ENCODE results near the gene DECR2. TPM values are rescaled to one million over a fixed set of nuclear protein-coding genes. Genes with fewer than 3 reads are reported as not detected.

DECR2 gene
- total and polyA plus RNA-seq, 2 of the 13 experiments (the other 11 are each of a cell fraction or from before 2014, with no cell fraction given), result 36.3 to 44.6 TPM

- TF ChIP-seq ZNF281 (CRISPR knock-in tag; IDR thresholded peaks at IDR 0.05; ENCODE audit: borderline replicate concordance) (peak; percentile 77), ZBTB7B (CRISPR knock-in tag; IDR thresholded peaks at IDR 0.05) (peak; percentile 88), BCL3 (CRISPR knock-in tag; IDR thresholded peaks at IDR 0.05) (0 out of 2 replicates have a peak, but pooled peaks have one; percentile 45), SOX6 (IDR thresholded peaks at IDR 0.05) (no peak), SOX6 (CRISPR knock-in tag; IDR thresholded peaks at IDR 0.05) (peak; percentile 89), ZNF552 (CRISPR knock-in tag; IDR thresholded peaks at IDR 0.05; ENCODE audit: borderline replicate concordance) (no peak), KMT2A (CRISPR knock-in tag; IDR thresholded peaks at IDR 0.05) (no peak), ZBTB3 (CRISPR knock-in tag; IDR thresholded peaks at IDR 0.05; ENCODE audit: borderline replicate concordance, low read depth) (no peak), ZBTB34 (CRISPR knock-in tag; IDR thresholded peaks at IDR 0.05) (no peak; the same call in 1 of the 2 replicates), FIP1L1 (IDR thresholded peaks at IDR 0.05; ENCODE audit: borderline replicate concordance, insufficient read depth, low read depth, low read length) (no peak), SALL1 (CRISPR knock-in tag; IDR thresholded peaks at IDR 0.05) (peak; percentile 90), GATAD1 (CRISPR knock-in tag; IDR thresholded peaks at IDR 0.05) (peak; percentile 45; the same call in 1 of the 2 replicates), SATB2 (CRISPR knock-in tag; IDR thresholded peaks at IDR 0.05) (no peak), ZNF746 (CRISPR knock-in tag; IDR thresholded peaks at IDR 0.05) (peak; percentile 76), KLF9 (CRISPR knock-in tag; IDR thresholded peaks at IDR 0.05; ENCODE audit: low read depth) (no peak)
- TF ChIP-seq, protein P1, sequence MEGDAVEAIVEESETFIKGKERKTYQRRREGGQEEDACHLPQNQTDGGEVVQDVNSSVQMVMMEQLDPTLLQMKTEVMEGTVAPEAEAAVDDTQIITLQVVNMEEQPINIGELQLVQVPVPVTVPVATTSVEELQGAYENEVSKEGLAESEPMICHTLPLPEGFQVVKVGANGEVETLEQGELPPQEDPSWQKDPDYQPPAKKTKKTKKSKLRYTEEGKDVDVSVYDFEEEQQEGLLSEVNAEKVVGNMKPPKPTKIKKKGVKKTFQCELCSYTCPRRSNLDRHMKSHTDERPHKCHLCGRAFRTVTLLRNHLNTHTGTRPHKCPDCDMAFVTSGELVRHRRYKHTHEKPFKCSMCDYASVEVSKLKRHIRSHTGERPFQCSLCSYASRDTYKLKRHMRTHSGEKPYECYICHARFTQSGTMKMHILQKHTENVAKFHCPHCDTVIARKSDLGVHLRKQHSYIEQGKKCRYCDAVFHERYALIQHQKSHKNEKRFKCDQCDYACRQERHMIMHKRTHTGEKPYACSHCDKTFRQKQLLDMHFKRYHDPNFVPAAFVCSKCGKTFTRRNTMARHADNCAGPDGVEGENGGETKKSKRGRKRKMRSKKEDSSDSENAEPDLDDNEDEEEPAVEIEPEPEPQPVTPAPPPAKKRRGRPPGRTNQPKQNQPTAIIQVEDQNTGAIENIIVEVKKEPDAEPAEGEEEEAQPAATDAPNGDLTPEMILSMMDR (CRISPR knock-in tag; IDR thresholded peaks at IDR 0.05), result no peak
- TF ChIP-seq, protein P2, sequence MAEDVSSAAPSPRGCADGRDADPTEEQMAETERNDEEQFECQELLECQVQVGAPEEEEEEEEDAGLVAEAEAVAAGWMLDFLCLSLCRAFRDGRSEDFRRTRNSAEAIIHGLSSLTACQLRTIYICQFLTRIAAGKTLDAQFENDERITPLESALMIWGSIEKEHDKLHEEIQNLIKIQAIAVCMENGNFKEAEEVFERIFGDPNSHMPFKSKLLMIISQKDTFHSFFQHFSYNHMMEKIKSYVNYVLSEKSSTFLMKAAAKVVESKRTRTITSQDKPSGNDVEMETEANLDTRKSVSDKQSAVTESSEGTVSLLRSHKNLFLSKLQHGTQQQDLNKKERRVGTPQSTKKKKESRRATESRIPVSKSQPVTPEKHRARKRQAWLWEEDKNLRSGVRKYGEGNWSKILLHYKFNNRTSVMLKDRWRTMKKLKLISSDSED (CRISPR knock-in tag; IDR thresholded peaks at IDR 0.05), result no peak
- TF ChIP-seq, protein P3, sequence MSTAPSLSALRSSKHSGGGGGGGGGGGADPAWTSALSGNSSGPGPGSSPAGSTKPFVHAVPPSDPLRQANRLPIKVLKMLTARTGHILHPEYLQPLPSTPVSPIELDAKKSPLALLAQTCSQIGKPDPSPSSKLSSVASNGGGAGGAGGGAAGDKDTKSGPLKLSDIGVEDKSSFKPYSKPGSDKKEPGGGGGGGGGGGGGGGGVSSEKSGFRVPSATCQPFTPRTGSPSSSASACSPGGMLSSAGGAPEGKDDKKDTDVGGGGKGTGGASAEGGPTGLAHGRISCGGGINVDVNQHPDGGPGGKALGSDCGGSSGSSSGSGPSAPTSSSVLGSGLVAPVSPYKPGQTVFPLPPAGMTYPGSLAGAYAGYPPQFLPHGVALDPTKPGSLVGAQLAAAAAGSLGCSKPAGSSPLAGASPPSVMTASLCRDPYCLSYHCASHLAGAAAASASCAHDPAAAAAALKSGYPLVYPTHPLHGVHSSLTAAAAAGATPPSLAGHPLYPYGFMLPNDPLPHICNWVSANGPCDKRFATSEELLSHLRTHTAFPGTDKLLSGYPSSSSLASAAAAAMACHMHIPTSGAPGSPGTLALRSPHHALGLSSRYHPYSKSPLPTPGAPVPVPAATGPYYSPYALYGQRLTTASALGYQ (CRISPR knock-in tag; IDR thresholded peaks at IDR 0.05), result peak; percentile 86
These were observed 4.1 kb downstream of the DECR2 start (continued) for GRCh38 chr16:405548-406506.

All from HepG2 (cell line).